Endometrial microvascular endothelial cells (primary cell): ENCODE data around the gene ARFGEF3. TPM values are rescaled to one million over a fixed set of nuclear protein-coding genes. Genes with fewer than 3 reads are reported as not detected.
"Not testable (repeated sequence)": the region's sequence is repeated elsewhere in the genome, so short reads cannot be mapped to it uniquely, and the experiment has no call there.

ENCODE experiments used
- in situ Hi-C: cut with HindIII; loops from 2 replicates; pipeline ENCODE4 v1.10.0; 2017; ENCODE audit warnings: low sequenced_read_pairs, low pct_unique_long_range_greater_than_20kb; ENCODE audit errors: inconsistent ontology term
- total RNA-seq: library from RNA; depleted of rRNA; stranded (reverse); fragments of >200 nt; gene quantifications from one replicate; pipeline ENCODE4 v1.2.3, GENCODE V29; 2015; ENCODE audit errors: inconsistent ontology term

ARFGEF3 gene
- total RNA-seq, 1 donor from 2014 or later, result 12.9 TPM

DNA sequence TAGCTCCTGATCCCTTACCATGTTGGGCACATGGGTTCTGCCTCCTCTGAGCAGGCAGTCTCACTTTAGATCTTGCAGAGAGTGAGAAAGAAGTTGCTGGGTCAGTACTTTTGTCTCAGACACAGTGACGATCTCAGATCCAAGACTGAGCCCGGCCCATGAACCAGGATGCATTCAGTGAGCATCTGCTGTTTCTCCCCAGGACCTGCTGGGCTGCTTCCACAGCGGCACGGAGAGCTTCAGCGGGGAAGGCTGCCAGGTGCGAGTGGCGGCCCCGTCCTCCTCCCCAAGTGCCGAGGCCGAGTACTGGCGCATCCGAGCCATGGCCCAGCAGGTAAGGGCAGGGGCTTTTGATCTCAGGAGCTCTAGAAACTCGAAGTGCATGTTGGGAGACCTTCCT lies 162.1 kb downstream of the ARFGEF3 start:
- in situ Hi-C loops, result no loop called here

DNA sequence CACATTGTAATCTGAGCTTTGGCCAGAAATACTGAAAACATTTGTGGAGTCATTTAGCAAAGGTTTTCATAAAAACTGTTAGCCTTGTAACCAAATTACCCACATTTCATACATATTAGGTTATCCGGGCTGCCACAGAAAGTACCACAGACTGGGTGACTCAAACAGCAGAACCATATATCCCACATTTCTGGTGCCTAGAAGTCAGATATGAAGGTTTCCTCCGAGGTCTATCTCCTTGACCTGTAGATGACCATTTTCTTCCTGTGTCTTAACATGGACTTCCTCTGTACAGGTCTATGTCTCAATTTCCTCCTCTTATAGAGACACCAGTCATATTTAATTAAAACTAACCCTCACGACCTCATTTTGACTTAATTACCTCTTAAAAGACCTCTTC lies 166.5 kb downstream of the ARFGEF3 start:
- in situ Hi-C loops, result no loop called here

GRCh38 chr6:138330763-138331162 lies 169.0 kb downstream of the ARFGEF3 start:
- in situ Hi-C loops, result no loop called here

DNA sequence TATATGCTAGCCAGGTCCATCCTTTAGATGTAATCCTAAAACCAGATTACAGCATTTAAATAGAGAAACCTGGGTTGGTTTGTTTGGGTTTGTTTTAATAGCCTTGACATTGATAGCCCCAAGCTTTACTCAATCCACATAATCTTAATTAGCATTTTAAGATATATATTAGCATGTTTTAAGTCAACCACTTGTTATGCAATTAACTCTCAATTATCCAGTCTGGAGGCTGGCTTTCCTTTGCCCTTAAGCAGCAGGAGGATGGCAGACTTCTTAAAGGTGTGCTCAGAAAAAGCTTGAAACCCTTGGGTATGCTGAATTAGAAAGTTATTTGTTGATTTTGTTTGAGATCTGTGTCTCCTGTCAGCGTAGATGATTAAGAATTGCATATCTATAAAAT lies 169.7 kb downstream of the ARFGEF3 start:
- in situ Hi-C loops, result no loop called here

DNA sequence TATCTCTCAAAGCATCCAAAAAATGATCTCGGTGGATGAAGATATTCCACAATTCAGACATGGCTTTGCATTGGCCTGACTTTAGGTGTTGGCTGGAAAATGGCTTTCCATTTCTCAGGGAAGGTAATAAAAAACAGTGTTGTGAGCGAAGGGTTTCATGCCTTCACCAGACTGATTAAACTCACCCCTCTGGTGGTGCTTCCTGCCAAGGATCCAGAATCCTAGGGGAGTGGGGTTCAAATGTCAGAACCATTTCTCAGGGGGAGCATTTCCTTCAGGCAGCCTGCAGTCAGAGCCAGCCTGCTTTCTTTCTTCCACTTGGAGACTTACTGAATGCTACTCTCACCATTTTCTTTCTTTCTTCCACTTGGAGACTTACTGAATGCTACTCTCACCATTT lies 170.2 kb downstream of the ARFGEF3 start:
- in situ Hi-C loops, result no loop called here

DNA sequence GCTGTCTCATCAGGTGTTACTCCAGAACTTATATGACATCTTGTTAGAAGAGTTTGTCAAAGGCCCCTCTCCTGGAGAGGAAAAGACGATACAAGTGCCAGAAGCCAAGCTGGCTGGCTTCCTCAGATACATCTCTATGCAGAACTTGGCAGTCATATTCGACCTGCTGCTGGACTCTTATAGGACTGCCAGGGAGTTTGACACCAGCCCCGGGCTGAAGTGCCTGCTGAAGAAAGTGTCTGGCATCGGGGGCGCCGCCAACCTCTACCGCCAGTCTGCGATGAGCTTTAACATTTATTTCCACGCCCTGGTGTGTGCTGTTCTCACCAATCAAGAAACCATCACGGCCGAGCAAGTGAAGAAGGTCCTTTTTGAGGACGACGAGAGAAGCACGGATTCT lies 172.3 kb downstream of the ARFGEF3 start:
- in situ Hi-C loops, result no loop called here

DNA sequence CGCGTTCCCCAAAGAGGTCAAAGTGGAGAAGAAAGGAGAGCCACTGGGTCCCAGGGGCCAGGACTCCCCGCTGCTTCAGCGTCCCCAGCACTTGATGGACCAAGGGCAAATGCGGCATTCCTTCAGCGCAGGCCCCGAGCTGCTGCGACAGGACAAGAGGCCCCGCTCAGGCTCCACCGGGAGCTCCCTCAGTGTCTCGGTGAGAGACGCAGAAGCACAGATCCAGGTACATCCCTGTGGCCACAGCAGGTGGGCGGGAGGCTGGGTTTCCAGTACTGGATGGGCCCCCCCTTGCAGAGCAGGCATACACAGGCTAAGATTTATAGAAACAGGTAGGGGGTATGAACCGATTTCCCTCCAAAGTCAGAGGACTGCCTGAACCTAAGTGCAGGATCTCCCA lies 173.2 kb downstream of the ARFGEF3 start:
- in situ Hi-C loops, result no loop called here

DNA sequence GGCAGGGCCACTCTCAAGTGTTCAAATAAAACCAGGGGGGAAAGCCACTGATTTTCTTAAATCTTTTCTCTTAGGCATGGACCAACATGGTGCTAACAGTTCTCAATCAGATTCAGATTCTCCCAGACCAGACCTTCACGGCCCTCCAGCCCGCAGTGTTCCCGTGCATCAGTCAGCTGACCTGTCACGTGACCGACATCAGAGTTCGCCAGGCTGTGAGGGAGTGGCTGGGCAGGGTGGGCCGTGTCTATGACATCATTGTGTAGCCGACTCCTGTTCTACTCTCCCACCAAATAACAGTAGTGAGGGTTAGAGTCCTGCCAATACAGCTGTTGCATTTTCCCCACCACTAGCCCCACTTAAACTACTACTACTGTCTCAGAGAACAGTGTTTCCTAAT lies 174.5 kb downstream of the ARFGEF3 start:
- in situ Hi-C loops, result no loop called here

GRCh38 chr6:138337076-138337475 lies 175.3 kb downstream of the ARFGEF3 start:
- in situ Hi-C loops, result no loop called here

GRCh38 chr6:138339024-138339423 lies 177.3 kb downstream of the ARFGEF3 start:
- in situ Hi-C loops, result no loop called here

GRCh38 chr6:138341176-138341575 lies 179.4 kb downstream of the ARFGEF3 start:
- in situ Hi-C loops, result no loop called here

DNA sequence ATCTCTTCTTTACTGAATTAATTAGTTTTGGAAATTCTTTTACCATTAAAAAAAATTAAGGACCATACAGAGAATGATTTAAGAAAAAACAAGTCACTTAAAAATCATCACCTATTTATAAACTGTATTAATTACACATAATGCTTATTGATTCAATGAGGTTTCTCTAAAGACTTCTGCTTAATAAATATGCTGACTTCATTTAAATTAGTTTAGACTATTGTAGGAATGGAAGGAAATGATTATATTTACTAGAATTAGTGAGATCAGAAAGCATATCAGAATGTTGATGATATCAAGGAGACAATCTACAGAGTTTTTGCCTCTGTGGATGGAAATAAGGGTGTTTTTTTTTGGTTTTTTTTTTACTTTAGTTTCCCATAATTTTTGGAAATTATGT lies 181.4 kb downstream of the ARFGEF3 start:
- in situ Hi-C loops, result no loop called here

DNA sequence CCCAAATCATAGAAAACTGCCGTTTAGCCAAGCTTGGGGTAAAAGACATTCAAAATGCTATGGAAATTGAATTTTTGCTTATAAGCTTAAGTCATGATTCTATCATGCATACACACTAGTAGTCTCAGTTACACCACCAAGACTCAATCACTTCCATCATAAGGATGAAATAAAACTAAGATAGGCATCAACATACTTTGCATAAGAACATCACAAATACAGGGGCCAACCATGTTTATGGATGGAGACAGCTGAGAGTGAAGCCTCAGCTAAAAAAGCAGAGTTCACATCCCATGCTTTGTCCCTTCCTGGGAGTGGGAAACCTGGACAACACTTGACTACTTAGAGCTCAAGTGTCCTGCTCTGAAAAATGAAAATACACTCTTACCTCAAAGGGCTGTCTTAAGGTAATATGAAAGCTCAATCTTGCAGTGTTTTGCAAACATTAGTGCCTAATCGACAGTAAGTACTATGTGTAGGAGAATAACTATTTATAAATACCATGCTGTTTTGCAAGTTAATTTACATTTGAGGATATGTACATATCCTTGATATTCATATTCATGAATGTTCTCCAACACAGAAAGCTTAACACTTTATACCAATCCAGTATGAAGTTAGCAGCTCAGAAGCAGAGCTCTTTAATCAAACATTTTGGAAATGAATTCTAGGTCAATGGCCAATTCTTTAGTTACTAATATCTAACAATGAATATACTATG lies 184.0 kb downstream of the ARFGEF3 start:
- in situ Hi-C loops, result no loop called here

DNA sequence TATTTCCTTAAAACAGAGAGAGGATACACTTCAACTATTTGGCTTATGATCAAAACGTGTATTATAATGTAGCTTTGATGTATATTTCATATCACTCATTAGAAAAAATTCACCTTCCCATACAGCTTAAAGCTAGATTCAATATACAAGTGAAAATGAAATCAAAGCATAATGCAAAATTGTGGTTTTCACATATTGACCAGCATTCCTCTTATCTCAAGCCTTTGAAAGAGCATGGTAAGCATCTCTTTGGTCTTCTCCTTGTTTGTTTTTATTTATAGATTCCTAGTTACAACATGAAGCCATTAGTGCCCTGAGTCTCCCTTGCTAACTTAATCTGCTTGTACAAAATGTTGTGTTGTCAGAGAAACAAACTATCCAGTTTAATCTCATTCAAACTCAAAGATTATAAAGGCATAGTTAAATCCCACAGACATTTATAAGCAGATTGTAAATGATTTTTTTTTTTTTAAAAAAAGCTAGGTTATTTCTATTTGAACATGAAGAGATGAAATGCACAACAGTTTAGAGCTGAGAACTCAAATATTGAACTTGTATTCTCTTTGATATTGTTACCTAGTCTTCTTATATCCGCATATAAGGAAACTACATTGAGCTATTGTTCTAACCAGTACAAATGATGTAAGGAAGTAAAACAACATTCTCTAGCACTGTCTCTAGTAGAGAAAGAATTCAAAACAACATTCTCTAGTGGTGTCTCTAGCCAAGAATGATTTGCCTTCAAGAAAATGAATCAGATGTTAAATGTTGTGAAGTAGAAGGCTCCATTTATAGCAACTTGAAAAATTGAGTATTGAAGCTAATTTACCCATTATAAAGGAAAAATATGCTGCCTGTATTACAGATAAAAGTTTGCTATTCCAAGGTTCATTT lies 184.8 kb downstream of the ARFGEF3 start:
- in situ Hi-C loops, result no loop called here

GRCh38 chr6:138347864-138348263 lies 186.1 kb downstream of the ARFGEF3 start:
- in situ Hi-C loops, result no loop called here

- in situ Hi-C loops, result no loop called here
These were observed 188.2 kb downstream of the ARFGEF3 start for GRCh38 chr6:138349891-138350290.

DNA sequence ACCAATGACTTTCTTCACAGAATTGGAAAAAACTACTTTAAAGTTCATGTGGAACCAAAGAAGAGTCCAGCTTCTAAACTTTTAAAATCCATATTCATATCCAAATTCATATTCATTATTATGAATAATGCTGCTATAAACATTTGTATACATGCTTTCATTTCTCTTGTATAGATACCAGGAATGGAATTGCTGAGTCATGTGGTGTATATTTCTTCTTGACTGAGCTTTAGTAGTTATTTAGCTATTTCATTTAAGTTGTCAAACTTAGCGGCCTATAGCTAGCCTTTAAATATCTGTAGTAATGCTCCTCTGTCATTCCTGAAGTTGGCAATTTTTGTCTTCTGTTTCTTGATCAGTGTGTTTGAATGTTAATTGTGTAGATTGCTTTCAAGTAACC lies 196.2 kb downstream of the ARFGEF3 start:
- in situ Hi-C loops, result no loop called here

- in situ Hi-C loops, result not testable (repeated sequence)
These were observed 206.9 kb downstream of the ARFGEF3 start for GRCh38 chr6:138368684-138369083.

- in situ Hi-C loops, result no loop called here
These were observed 209.1 kb downstream of the ARFGEF3 start for GRCh38 chr6:138370631-138371451.

- in situ Hi-C loops, result no loop called here
These were observed 209.6 kb downstream of the ARFGEF3 start for GRCh38 chr6:138371452-138371711.
